ENCODE measurements around the gene GPR50.

DNA sequence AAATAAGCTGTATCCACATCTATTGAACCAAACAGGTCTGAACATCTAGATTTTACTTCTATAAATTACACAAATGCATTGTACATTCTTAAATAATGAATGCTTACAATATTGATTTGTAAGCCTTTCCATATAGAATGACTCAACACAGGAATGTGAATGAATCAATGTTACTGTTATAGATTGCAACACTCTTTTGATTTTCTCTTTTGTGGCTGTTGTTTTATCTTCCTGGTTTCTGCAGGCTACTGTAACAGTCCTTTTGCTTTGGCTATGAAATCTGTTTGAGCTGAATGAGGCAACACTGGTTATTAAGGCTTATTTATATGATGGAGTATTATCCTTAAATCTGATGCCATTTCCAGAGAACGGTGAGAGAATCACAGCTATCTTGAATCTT lies 49.5 kb downstream of the GPR50 start:
- TF ChIP-seq, protein P1, sequence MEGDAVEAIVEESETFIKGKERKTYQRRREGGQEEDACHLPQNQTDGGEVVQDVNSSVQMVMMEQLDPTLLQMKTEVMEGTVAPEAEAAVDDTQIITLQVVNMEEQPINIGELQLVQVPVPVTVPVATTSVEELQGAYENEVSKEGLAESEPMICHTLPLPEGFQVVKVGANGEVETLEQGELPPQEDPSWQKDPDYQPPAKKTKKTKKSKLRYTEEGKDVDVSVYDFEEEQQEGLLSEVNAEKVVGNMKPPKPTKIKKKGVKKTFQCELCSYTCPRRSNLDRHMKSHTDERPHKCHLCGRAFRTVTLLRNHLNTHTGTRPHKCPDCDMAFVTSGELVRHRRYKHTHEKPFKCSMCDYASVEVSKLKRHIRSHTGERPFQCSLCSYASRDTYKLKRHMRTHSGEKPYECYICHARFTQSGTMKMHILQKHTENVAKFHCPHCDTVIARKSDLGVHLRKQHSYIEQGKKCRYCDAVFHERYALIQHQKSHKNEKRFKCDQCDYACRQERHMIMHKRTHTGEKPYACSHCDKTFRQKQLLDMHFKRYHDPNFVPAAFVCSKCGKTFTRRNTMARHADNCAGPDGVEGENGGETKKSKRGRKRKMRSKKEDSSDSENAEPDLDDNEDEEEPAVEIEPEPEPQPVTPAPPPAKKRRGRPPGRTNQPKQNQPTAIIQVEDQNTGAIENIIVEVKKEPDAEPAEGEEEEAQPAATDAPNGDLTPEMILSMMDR (tag by site-specific recombination; IDR thresholded peaks at IDR 0.05) = no peak
- no peak for TF ChIP-seq PATZ1 (tag by site-specific recombination; IDR thresholded peaks at IDR 0.05)
- no peak for TF ChIP-seq ZSCAN5A (tag by site-specific recombination; IDR thresholded peaks at IDR 0.05)
- TF ChIP-seq, protein P2, sequence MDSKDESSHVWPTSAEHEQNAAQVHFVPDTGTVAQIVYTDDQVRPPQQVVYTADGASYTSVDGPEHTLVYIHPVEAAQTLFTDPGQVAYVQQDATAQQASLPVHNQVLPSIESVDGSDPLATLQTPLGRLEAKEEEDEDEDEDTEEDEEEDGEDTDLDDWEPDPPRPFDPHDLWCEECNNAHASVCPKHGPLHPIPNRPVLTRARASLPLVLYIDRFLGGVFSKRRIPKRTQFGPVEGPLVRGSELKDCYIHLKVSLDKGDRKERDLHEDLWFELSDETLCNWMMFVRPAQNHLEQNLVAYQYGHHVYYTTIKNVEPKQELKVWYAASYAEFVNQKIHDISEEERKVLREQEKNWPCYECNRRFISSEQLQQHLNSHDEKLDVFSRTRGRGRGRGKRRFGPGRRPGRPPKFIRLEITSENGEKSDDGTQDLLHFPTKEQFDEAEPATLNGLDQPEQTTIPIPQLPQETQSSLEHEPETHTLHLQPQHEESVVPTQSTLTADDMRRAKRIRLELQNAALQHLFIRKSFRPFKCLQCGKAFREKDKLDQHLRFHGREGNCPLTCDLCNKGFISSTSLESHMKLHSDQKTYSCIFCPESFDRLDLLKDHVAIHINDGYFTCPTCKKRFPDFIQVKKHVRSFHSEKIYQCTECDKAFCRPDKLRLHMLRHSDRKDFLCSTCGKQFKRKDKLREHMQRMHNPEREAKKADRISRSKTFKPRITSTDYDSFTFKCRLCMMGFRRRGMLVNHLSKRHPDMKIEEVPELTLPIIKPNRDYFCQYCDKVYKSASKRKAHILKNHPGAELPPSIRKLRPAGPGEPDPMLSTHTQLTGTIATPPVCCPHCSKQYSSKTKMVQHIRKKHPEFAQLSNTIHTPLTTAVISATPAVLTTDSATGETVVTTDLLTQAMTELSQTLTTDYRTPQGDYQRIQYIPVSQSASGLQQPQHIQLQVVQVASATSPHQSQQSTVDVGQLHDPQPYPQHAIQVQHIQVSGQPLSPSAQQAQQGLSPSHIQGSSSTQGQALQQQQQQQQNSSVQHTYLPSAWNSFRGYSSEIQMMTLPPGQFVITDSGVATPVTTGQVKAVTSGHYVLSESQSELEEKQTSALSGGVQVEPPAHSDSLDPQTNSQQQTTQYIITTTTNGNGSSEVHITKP (tag by site-specific recombination; IDR thresholded peaks at IDR 0.05) = no peak
